Mesothelial cell of epicardium (in vitro differentiated cells): ENCODE data around the gene MAP3K6. TPM values are rescaled to one million over a fixed set of nuclear protein-coding genes. Genes with fewer than 3 reads are reported as not detected.

Experiments
- DNase-seq, 2 experiments: peaks; one replicate each; pipeline ENCODE4 v3.0.0; 2021; ENCODE audit warnings: low spot score in 2 of 2; ENCODE audit not compliant: unreplicated experiment in 2 of 2
- H3K27ac Mint-ChIP-seq: 2 replicates; pipeline ENCODE4 v1.8.0; 2021; ENCODE audit warnings: mixed read lengths
- H3K27me3 Mint-ChIP-seq: 2 replicates; pipeline ENCODE4 v1.8.0; 2021; ENCODE audit warnings: low read depth, mixed read lengths
- H3K36me3 Mint-ChIP-seq: 2 replicates; pipeline ENCODE4 v1.8.0; 2021; ENCODE audit warnings: mixed read lengths
- H3K4me1 Mint-ChIP-seq: 2 replicates; pipeline ENCODE4 v1.8.0; 2021; ENCODE audit warnings: mixed read lengths
- H3K4me3 Mint-ChIP-seq: 2 replicates; pipeline ENCODE4 v1.8.0; 2021; ENCODE audit warnings: mild to moderate bottlenecking, moderate library complexity, mixed read lengths
- H3K9me3 Mint-ChIP-seq: 2 replicates; pipeline ENCODE4 v1.8.0; 2021; ENCODE audit warnings: mixed read lengths
- CTCF ChIP-seq: fragments of 200-600 bp; sonication (generic); IDR thresholded peaks from one replicate; pipeline ENCODE4 v1.5.0; 2021; ENCODE audit warnings: antibody characterized with exemption; ENCODE audit not compliant: unreplicated experiment
- total RNA-seq: library from RNA; stranded (reverse); gene quantifications from 3 replicates; pipeline ENCODE4 v1.2.1, GENCODE V29; 2021

MAP3K6 gene
- total RNA-seq, 1 donor from 2014 or later, result 13.7 TPM

- no peak for TF ChIP-seq CTCF
- no peak for DNase-seq
- no peak overlapping the region for H3K4me3 Mint-ChIP-seq
- peaks cover 5% of the 10 kb centered on the region for H3K36me3 Mint-ChIP-seq
- H3K9me3 Mint-ChIP-seq, result no peaks in the 10 kb centered on the region
- peaks cover 37% of the 10 kb centered on the region for H3K4me1 Mint-ChIP-seq
- H3K27ac Mint-ChIP-seq, result no peak overlapping the region
- peaks cover 7% of the 10 kb centered on the region for H3K27me3 Mint-ChIP-seq
Observed at GRCh38 chr1:27346991-27347624, 19.7 kb downstream of the MAP3K6 start.

- H3K27ac Mint-ChIP-seq, result no peak overlapping the region
- H3K27me3 Mint-ChIP-seq, result peaks cover 7% of the 10 kb centered on the region
Observed at GRCh38 chr1:27346357-27346756, 20.4 kb downstream of the MAP3K6 start.

GRCh38 chr1:27345272-27345671, 21.5 kb downstream of the MAP3K6 start:
- peaks cover 5% of the 10 kb centered on the region for H3K36me3 Mint-ChIP-seq
- no peak overlapping the region for H3K27ac Mint-ChIP-seq
- no peak for TF ChIP-seq CTCF
- no peak for DNase-seq
- H3K4me3 Mint-ChIP-seq, result no peak overlapping the region
- H3K4me1 Mint-ChIP-seq, result peaks cover 35% of the 10 kb centered on the region
- no peaks in the 10 kb centered on the region for H3K9me3 Mint-ChIP-seq
- H3K27me3 Mint-ChIP-seq, result peaks cover under 1% of the 10 kb centered on the region

More at GRCh38 chr1:27346357-27346756, 20.4 kb downstream of the MAP3K6 start:
- H3K4me3 Mint-ChIP-seq, result no peak overlapping the region
- H3K9me3 Mint-ChIP-seq, result no peaks in the 10 kb centered on the region
- peaks cover 38% of the 10 kb centered on the region for H3K4me1 Mint-ChIP-seq
- no peak for DNase-seq
- H3K36me3 Mint-ChIP-seq, result peaks cover 5% of the 10 kb centered on the region
- no peak for TF ChIP-seq CTCF

- TF ChIP-seq CTCF, result no peak
- peaks cover 5% of the 10 kb centered on the region for H3K36me3 Mint-ChIP-seq
- no peaks in the 10 kb centered on the region for H3K27me3 Mint-ChIP-seq
- H3K27ac Mint-ChIP-seq, result peak overlapping the region; percentile 80
- DNase-seq, result no peak
- peak overlapping the region; percentile 73 for H3K4me3 Mint-ChIP-seq
- H3K9me3 Mint-ChIP-seq, result no peaks in the 10 kb centered on the region
- H3K4me1 Mint-ChIP-seq, result peaks cover 32% of the 10 kb centered on the region
Observed at GRCh38 chr1:27343639-27344025, 23.1 kb downstream of the MAP3K6 start.

- TF ChIP-seq CTCF, result no peak
- Mint-ChIP-seq H3K9me3 (no peaks in the 10 kb centered on the region), H3K4me3 (peak overlapping the region; percentile 73), H3K27me3 (no peaks in the 10 kb centered on the region), H3K36me3 (peaks cover 5% of the 10 kb centered on the region), H3K27ac (peak overlapping the region; percentile 80), H3K4me1 (peaks cover 32% of the 10 kb centered on the region)
- no peak for DNase-seq
Observed at GRCh38 chr1:27342778-27343638, 23.8 kb downstream of the MAP3K6 start.
